ENCODE data around the gene ADAMTSL2. TPM values are rescaled to one million over a fixed set of nuclear protein-coding genes. Genes with fewer than 3 reads are reported as not detected.

Gene ADAMTSL2
- total RNA-seq, 1 donor from 2014 or later = 17.4 TPM

GRCh38 chr9:133600739-133601138, 66.2 kb downstream of the ADAMTSL2 start:
- H3K27me3 ChIP-seq = no peaks in the 10 kb centered on the region
- H3K4me3 ChIP-seq = no peak overlapping the region
- H3K36me3 ChIP-seq = no peaks in the 10 kb centered on the region
- DNase-seq = no peak
- no peaks in the 10 kb centered on the region for H3K4me1 ChIP-seq
- ATAC-seq = no peak
- H3K27ac ChIP-seq = no peak overlapping the region
- intact Hi-C loops (cut with DNase I) = no loop called here
- H3K9me3 ChIP-seq = peaks cover 8% of the 10 kb centered on the region
- TF ChIP-seq CTCF (IDR thresholded peaks at IDR 0.05) = no peak

GRCh38 chr9:133601746-133602145, 67.2 kb downstream of the ADAMTSL2 start:
- Histone ChIP-seq H3K27ac (no peak overlapping the region), H3K4me3 (no peak overlapping the region), H3K4me1 (no peaks in the 10 kb centered on the region), H3K27me3 (peaks cover 5% of the 10 kb centered on the region), H3K36me3 (no peaks in the 10 kb centered on the region), H3K9me3 (peaks cover 6% of the 10 kb centered on the region)
- intact Hi-C loops (cut with DNase I) = no loop called here
- ATAC-seq (no peak), DNase-seq (no peak)
- TF ChIP-seq CTCF (IDR thresholded peaks at IDR 0.05) = no peak

GRCh38 chr9:133602277-133602676, 67.8 kb downstream of the ADAMTSL2 start:
- H3K27me3 ChIP-seq = peaks cover 10% of the 10 kb centered on the region
- peaks cover 4% of the 10 kb centered on the region for H3K9me3 ChIP-seq
- no peaks in the 10 kb centered on the region for H3K36me3 ChIP-seq
- no peaks in the 10 kb centered on the region for H3K4me1 ChIP-seq
- ATAC-seq (no peak), DNase-seq (no peak)
- no peak overlapping the region for H3K27ac ChIP-seq
- H3K4me3 ChIP-seq = no peak overlapping the region
- no peak for TF ChIP-seq CTCF (IDR thresholded peaks at IDR 0.05)
- intact Hi-C loops (cut with DNase I) = no loop called here

- intact Hi-C loops (cut with DNase I) = no loop called here
- DNase-seq (no peak), ATAC-seq (no peak)
- no peaks in the 10 kb centered on the region for H3K9me3 ChIP-seq
- no peak overlapping the region for H3K27ac ChIP-seq
- H3K36me3 ChIP-seq = no peaks in the 10 kb centered on the region
- no peaks in the 10 kb centered on the region for H3K4me1 ChIP-seq
- TF ChIP-seq CTCF (IDR thresholded peaks at IDR 0.05) = no peak
- H3K27me3 ChIP-seq = peaks cover 19% of the 10 kb centered on the region
- no peak overlapping the region for H3K4me3 ChIP-seq
Observed at GRCh38 chr9:133603135-133603927, 68.8 kb downstream of the ADAMTSL2 start.

- H3K27me3 ChIP-seq = peaks cover 25% of the 10 kb centered on the region
- TF ChIP-seq CTCF (IDR thresholded peaks at IDR 0.05) = no peak
- no peak for ATAC-seq
- H3K4me1 ChIP-seq = no peaks in the 10 kb centered on the region
- intact Hi-C loops (cut with DNase I) = no loop called here
- DNase-seq = no peak
- H3K27ac ChIP-seq = no peak overlapping the region
- H3K4me3 ChIP-seq = no peak overlapping the region
- no peaks in the 10 kb centered on the region for H3K36me3 ChIP-seq
- H3K9me3 ChIP-seq = no peaks in the 10 kb centered on the region
Observed at GRCh38 chr9:133604214-133604613, 69.7 kb downstream of the ADAMTSL2 start.

All from upper lobe of right lung (tissue), 1 donor.